ENCODE results near the gene SLC25A21. TPM values are rescaled to one million over a fixed set of nuclear protein-coding genes. Genes with fewer than 3 reads are reported as not detected.

SLC25A21 gene
- total and polyA plus RNA-seq, 4 experiments from 2014 or later = not detected

GRCh38 chr14:36656687-36657398 lies 515.6 kb downstream of the SLC25A21 start:
- Histone ChIP-seq H3K4me1 (ENCODE audit: insufficient read depth, low read length) (peaks cover 19% of the 10 kb centered on the region), H3K4me3 (ENCODE audit: low read length in 2 of 2) (no peak overlapping the region), H3K27me3 (ENCODE audit: insufficient read depth, low read length) (peaks cover 52% of the 10 kb centered on the region), H3K27ac (ENCODE audit: low read depth, low read length) (no peak overlapping the region), H3K9me3 (ENCODE audit: control insufficient read depth in 1 of 2, low read length in 2 of 2) (no peaks in the 10 kb centered on the region), H3K36me3 (ENCODE audit: insufficient read depth, low read length) (no peaks in the 10 kb centered on the region)
- peaks cover 0 to 14% (median 10%) of the 10 kb centered on the region in 8 donors for H3K9me3 Mint-ChIP-seq
- intact Hi-C loops (cut with micrococcal nuclease) = no loop called here
- ChIA-PET CTCF (ENCODE audit: partially characterized antibody) (no interaction called here), POLR2A (ENCODE audit: partially characterized antibody) (no interaction called here)
- no peak for DNase-seq
- peaks cover 0 to 1% of the 10 kb centered on the region in 2 donors for H3K36me3 Mint-ChIP-seq
- H3K4me1 Mint-ChIP-seq = peaks cover 16 to 55% (median 31%) of the 10 kb centered on the region in 4 donors
- H3K4me3 Mint-ChIP-seq = peak overlapping the region; percentile 27 to 72 (median 39)
- H3K27me3 Mint-ChIP-seq = peaks cover 64 to 71% of the 10 kb centered on the region in 2 donors
- no peak overlapping the region for H3K27ac Mint-ChIP-seq

GRCh38 chr14:36655963-36656686 lies 516.3 kb downstream of the SLC25A21 start:
- ChIA-PET POLR2A (ENCODE audit: partially characterized antibody) (no interaction called here), CTCF (ENCODE audit: partially characterized antibody) (no interaction called here)
- peak in 1 of 5 donors; percentile 32 for DNase-seq
- Mint-ChIP-seq H3K27ac (no peak overlapping the region), H3K27me3 (peaks cover 61 to 67% of the 10 kb centered on the region in 2 donors), H3K9me3 (peaks cover 0 to 13% (median 7%) of the 10 kb centered on the region in 8 donors), H3K4me3 (peak overlapping the region in 7 of 8 donors; percentile 30 to 74 (median 68)), H3K36me3 (peaks cover 0 to 1% of the 10 kb centered on the region in 2 donors), H3K4me1 (peaks cover 14 to 49% (median 25%) of the 10 kb centered on the region in 4 donors)
- Histone ChIP-seq H3K27me3 (ENCODE audit: insufficient read depth, low read length) (peaks cover 55% of the 10 kb centered on the region), H3K27ac (ENCODE audit: low read depth, low read length) (no peak overlapping the region), H3K9me3 (ENCODE audit: control insufficient read depth in 1 of 2, low read length in 2 of 2) (no peaks in the 10 kb centered on the region), H3K4me1 (ENCODE audit: insufficient read depth, low read length) (peaks cover 19% of the 10 kb centered on the region), H3K36me3 (ENCODE audit: insufficient read depth, low read length) (no peaks in the 10 kb centered on the region), H3K4me3 (ENCODE audit: low read length in 2 of 2) (no peak overlapping the region)
- intact Hi-C loops (cut with micrococcal nuclease) = no loop called here

- Mint-ChIP-seq H3K36me3 (no peaks in the 10 kb centered on the region), H3K9me3 (peaks cover 0 to 12% (median 5%) of the 10 kb centered on the region in 8 donors), H3K4me1 (peaks cover 14 to 44% (median 23%) of the 10 kb centered on the region in 4 donors), H3K27me3 (peaks cover 61 to 62% of the 10 kb centered on the region in 2 donors), H3K27ac (peak overlapping the region in 1 of 7 donors; percentile 47), H3K4me3 (peak overlapping the region in 6 of 8 donors; percentile 20 to 74 (median 67))
- no peak overlapping the region for H3K4me3 ChIP-seq (ENCODE audit: low read length in 2 of 2)
- ChIA-PET CTCF (ENCODE audit: partially characterized antibody) (interaction anchor here (0.6 kb wide), 1 partner anchor 11 kb away, joined by 3 read pairs; no protein-coding TSS in a partner anchor), POLR2A (ENCODE audit: partially characterized antibody) (no interaction called here)
- peaks cover 55% of the 10 kb centered on the region for H3K27me3 ChIP-seq (ENCODE audit: insufficient read depth, low read length)
- no peak for DNase-seq
- H3K27ac ChIP-seq (ENCODE audit: low read depth, low read length) = no peak overlapping the region
- no peaks in the 10 kb centered on the region for H3K36me3 ChIP-seq (ENCODE audit: insufficient read depth, low read length)
- intact Hi-C loops (cut with micrococcal nuclease) = no loop called here
- peaks cover 19% of the 10 kb centered on the region for H3K4me1 ChIP-seq (ENCODE audit: insufficient read depth, low read length)
- H3K9me3 ChIP-seq (ENCODE audit: control insufficient read depth in 1 of 2, low read length in 2 of 2) = no peaks in the 10 kb centered on the region
These were observed 516.8 kb downstream of the SLC25A21 start for GRCh38 chr14:36655571-36655962.

DNA sequence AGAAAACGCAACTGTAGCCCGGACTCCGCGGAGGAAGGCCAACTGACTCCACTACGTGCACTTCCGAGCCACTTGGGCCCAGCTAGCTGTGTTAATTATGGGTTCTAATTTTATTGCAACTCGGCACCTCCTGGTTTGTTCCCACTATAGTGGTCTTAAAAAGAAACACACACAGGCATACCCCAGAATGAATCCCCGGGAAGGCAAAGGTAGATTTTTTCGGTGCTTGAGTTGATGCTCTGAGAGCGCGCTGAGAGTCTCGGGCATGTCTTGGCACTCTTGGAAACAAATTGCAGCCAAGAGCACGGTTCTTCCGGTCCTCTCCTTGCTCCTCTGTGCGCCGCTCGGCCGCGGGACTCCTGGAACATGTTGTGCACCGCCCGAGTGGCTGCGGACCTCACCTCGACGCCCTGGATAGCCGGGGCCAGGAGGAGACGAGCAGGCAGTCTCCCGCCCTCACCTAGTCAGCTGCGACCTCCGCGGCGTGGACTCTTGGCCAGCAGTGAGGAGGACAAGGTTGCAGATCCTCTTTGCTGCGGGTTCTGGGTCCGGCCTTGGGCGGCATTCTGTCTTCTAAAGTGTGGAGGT lies 517.5 kb downstream of the SLC25A21 start:
- H3K36me3 Mint-ChIP-seq = no peaks in the 10 kb centered on the region
- intact Hi-C loops (cut with micrococcal nuclease) = no loop called here
- peaks cover 59 to 60% of the 10 kb centered on the region in 2 donors for H3K27me3 Mint-ChIP-seq
- peaks cover 0 to 11% (median 4%) of the 10 kb centered on the region in 8 donors for H3K9me3 Mint-ChIP-seq
- Histone ChIP-seq H3K9me3 (ENCODE audit: control insufficient read depth in 1 of 2, low read length in 2 of 2) (no peaks in the 10 kb centered on the region), H3K4me3 (ENCODE audit: low read length in 2 of 2) (no peak overlapping the region), H3K27me3 (ENCODE audit: insufficient read depth, low read length) (peaks cover 59% of the 10 kb centered on the region), H3K4me1 (ENCODE audit: insufficient read depth, low read length) (peaks cover 17% of the 10 kb centered on the region), H3K27ac (ENCODE audit: low read depth, low read length) (no peak overlapping the region), H3K36me3 (ENCODE audit: insufficient read depth, low read length) (no peaks in the 10 kb centered on the region)
- peaks cover 12 to 37% (median 22%) of the 10 kb centered on the region in 4 donors for H3K4me1 Mint-ChIP-seq
- POLR2A ChIA-PET (ENCODE audit: partially characterized antibody) = no interaction called here
- CTCF ChIA-PET (ENCODE audit: partially characterized antibody) = interaction anchor here (0.6 kb wide), 1 partner anchor 11 kb away, joined by 3 read pairs; no protein-coding TSS in a partner anchor
- H3K27ac Mint-ChIP-seq = no peak overlapping the region
- H3K4me3 Mint-ChIP-seq = peak overlapping the region in 1 of 8 donors; percentile 35
- no peak for DNase-seq

DNA sequence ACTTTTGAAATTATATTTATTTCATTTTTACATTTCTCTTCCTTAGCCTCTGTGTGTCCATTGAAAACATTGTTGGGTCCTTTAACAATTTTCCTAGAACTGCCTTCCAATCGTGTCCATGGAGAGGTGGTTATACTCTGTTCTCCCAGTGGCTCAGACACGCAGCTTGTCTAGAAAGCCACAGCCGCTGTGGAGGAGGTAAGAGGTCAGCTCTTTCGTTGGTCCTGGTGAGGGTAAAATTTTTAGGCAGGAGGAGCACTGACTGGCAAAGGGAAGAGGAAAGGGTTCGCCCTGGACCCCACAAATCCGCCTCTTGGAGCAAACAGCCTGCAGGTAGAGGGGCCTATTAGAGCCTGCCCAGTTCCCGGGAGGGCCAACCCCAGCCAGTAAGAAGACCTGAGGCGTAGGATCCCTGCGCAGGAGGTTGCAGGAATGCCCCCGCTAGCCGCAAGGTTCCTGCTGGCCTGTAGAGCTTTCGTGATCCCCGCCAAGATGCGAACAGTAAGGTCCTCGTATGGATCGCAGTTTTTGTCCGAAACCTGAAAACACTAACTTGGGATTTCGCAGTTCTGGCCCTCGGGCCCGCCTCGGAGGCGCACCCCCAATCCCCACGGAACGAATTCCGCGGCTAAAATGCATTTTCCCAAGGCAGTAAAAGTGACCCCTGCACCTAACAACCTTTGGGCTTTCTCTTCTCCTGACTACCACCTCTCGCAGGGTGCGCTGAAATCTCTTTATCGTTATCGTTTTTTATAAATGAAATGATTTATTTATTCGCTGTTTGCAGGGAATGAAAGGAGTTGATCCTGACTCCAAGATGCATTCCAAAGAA lies 518.2 kb downstream of the SLC25A21 start:
- DNase-seq = no peak
- Histone ChIP-seq H3K27ac (ENCODE audit: low read depth, low read length) (no peak overlapping the region), H3K4me3 (ENCODE audit: low read length in 2 of 2) (no peak overlapping the region), H3K9me3 (ENCODE audit: control insufficient read depth in 1 of 2, low read length in 2 of 2) (no peaks in the 10 kb centered on the region), H3K36me3 (ENCODE audit: insufficient read depth, low read length) (no peaks in the 10 kb centered on the region), H3K27me3 (ENCODE audit: insufficient read depth, low read length) (peaks cover 57% of the 10 kb centered on the region), H3K4me1 (ENCODE audit: insufficient read depth, low read length) (peaks cover 15% of the 10 kb centered on the region)
- H3K27ac Mint-ChIP-seq = no peak overlapping the region
- H3K4me1 Mint-ChIP-seq = peaks cover 12 to 30% (median 18%) of the 10 kb centered on the region in 4 donors
- intact Hi-C loops (cut with micrococcal nuclease) = no loop called here
- H3K36me3 Mint-ChIP-seq = no peaks in the 10 kb centered on the region
- POLR2A ChIA-PET (ENCODE audit: partially characterized antibody) = no interaction called here
- peaks cover 53 to 55% of the 10 kb centered on the region in 2 donors for H3K27me3 Mint-ChIP-seq
- H3K9me3 Mint-ChIP-seq = peaks cover 0 to 11% (median 3%) of the 10 kb centered on the region in 8 donors
- CTCF ChIA-PET (ENCODE audit: partially characterized antibody) = no interaction called here
- H3K4me3 Mint-ChIP-seq = no peak overlapping the region

- Mint-ChIP-seq H3K36me3 (no peaks in the 10 kb centered on the region), H3K4me1 (peaks cover 10 to 27% (median 16%) of the 10 kb centered on the region in 4 donors), H3K27me3 (peaks cover 54 to 56% of the 10 kb centered on the region in 2 donors), H3K4me3 (no peak overlapping the region), H3K9me3 (peaks cover 0 to 11% (median 3%) of the 10 kb centered on the region in 8 donors), H3K27ac (no peak overlapping the region)
- Histone ChIP-seq H3K27ac (ENCODE audit: low read depth, low read length) (no peak overlapping the region), H3K27me3 (ENCODE audit: insufficient read depth, low read length) (peaks cover 62% of the 10 kb centered on the region), H3K9me3 (ENCODE audit: control insufficient read depth in 1 of 2, low read length in 2 of 2) (no peaks in the 10 kb centered on the region), H3K36me3 (ENCODE audit: insufficient read depth, low read length) (no peaks in the 10 kb centered on the region), H3K4me3 (ENCODE audit: low read length in 2 of 2) (no peak overlapping the region), H3K4me1 (ENCODE audit: insufficient read depth, low read length) (peaks cover 15% of the 10 kb centered on the region)
- CTCF ChIA-PET (ENCODE audit: partially characterized antibody) = no interaction called here
- intact Hi-C loops (cut with micrococcal nuclease) = no loop called here
- POLR2A ChIA-PET (ENCODE audit: partially characterized antibody) = no interaction called here
- DNase-seq = no peak
These were observed 519.0 kb downstream of the SLC25A21 start for GRCh38 chr14:36653413-36653812.
